Transverse colon (tissue), 4 donors: Measurements from ENCODE around the gene CDH13. TPM values are rescaled to one million over a fixed set of nuclear protein-coding genes. Genes with fewer than 3 reads are reported as not detected.

Experiments
- DNase-seq: peaks from one replicate; pipeline ENCODE4 v3.0.0-alpha.2; 2019
- H3K27ac ChIP-seq, 4 donors: fragments of 200-600 bp; sonication (generic); 2 replicates each; pipeline ENCODE4 v1.5.1; 2016 to 2018; ENCODE audit warnings: inconsistent platforms in 4 of 4
- H3K27me3 ChIP-seq: fragments of 200-600 bp; sonication (generic); 2 replicates; pipeline ENCODE4 v1.5.1; 2017; ENCODE audit warnings: inconsistent platforms
- H3K36me3 ChIP-seq, 4 donors: fragments of 200-600 bp; sonication (generic); 2 replicates each; pipeline ENCODE4 v1.5.1; 2017 to 2019; ENCODE audit warnings: inconsistent platforms in 4 of 4
- H3K4me1 ChIP-seq, 4 donors: fragments of 200-600 bp; sonication (generic); 2 replicates each; pipeline ENCODE4 v1.5.1; 2017 to 2020; ENCODE audit warnings: inconsistent platforms in 4 of 4
- H3K4me3 ChIP-seq, 4 donors: fragments of 200-600 bp; sonication (generic); 1 replicate in 1 of 4; 2 replicates in 3 of 4; pipeline versions ENCODE4 v1.5.1 to v1.6.1; 2017 to 2019; ENCODE audit warnings: inconsistent platforms in 4 of 4
- H3K9me3 ChIP-seq, 2 donors: fragments of 200-600 bp; sonication (generic); 2 replicates each; pipeline ENCODE4 v1.5.1; 2017 to 2019; ENCODE audit warnings: inconsistent platforms in 2 of 2
- CTCF ChIP-seq, 5 experiments: fragments of 200-600 bp in 3 of 5; fragments of 450-650 bp in 2 of 5; sonication (generic) in 3 of 5; IDR thresholded peaks; 1 replicate in 2 of 5; 2 replicates in 3 of 5; pipeline ENCODE4 v1.5.1; 2016 to 2017; ENCODE audit warnings: antibody characterized with exemption in 5 of 5, inconsistent platforms in 3 of 5, mild to moderate bottlenecking in 2 of 5, moderate library complexity in 1 of 5
- EP300 ChIP-seq: sonication (generic); formaldehyde crosslinking; IDR thresholded peaks from one replicate; pipeline ENCODE4 v1.6.1; 2017; ENCODE audit warnings: antibody characterized with exemption, low read depth
- POLR2A ChIP-seq: fragments of 450-650 bp; IDR thresholded peaks from one replicate; pipeline ENCODE4 v1.6.1; 2016; ENCODE audit warnings: antibody characterized with exemption, mild to moderate bottlenecking, moderate library complexity
- POLR2AphosphoS5 ChIP-seq, 3 donors: sonication (generic); formaldehyde crosslinking; IDR thresholded peaks; one replicate each; pipeline ENCODE4 v1.6.1; 2016; ENCODE audit warnings: antibody characterized with exemption in 3 of 3
- WGBS, 2 donors: methylation state at CpG; one replicate each; pipeline ENCODE4 v1.1.5; 2018; ENCODE audit warnings: low coverage in 1 of 2; 5-methylcytosine and 5-hydroxymethylcytosine counted together
- in situ Hi-C, 4 donors: fragments of 200-750 bp; cut with MboI; loops; one replicate each; pipeline versions ENCODE4 v1.15.0 to v1.15.1; 2017; ENCODE audit warnings: low sequenced_read_pairs in 3 of 4, low pct_ligation_motif_present in 1 of 4, low pct_unique_long_range_greater_than_20kb in 1 of 4
- intact Hi-C: fragments of 100-400 bp; cut with DNase I; formaldehyde crosslinking; loops from one replicate; pipeline ENCODE4 v1.15.1; 2023; ENCODE audit warnings: low total_unique reads
- total RNA-seq, 4 donors: library from RNA; depleted of rRNA; stranded (reverse); fragments of >200 nt; gene quantifications; one replicate each; pipeline ENCODE4 v1.1.0, GENCODE V29; 2016

Gene CDH13
- total RNA-seq, 4 donors from 2014 or later = 3.8 to 28.1 (median 5.8) TPM

DNA sequence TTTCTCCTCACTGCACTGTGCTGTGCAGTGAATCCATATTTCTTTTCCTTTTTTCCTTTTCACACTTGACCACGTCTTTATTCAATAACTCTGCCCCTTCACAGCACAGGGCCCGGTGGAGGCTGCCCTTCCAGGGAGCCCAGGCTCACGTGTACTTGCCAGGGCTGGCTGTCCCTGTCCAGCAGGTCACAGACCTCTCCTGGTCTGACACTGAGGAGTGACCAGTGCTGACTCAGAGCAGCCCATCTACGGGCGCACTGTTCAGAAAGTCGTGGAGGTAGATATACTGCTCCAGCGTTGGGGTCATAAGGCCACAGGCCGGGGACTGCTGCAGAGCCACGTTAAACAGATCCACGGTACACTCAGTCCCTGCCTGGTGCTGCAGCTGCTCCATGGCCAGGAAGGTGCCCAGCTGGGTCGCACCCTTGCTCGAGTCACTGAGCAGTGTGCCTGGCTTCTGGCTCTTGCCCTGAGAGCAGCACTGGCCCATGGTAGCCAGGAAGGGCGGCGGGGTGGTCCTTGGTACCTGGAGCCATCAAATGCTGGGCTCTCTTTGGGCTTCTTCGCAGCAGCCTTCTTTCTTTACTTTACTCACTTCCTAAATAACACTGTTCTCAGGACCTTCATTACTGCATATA lies 531.7 kb downstream of the CDH13 start:
- no peak for TF ChIP-seq POLR2AphosphoS5 (IDR thresholded peaks at IDR 0.05)
- TF ChIP-seq POLR2A = no peak
- no peak for TF ChIP-seq EP300
- 69 to 75% methylated on average over 4 to 15 of the region's 15 CpGs for WGBS, 2 donors
- Histone ChIP-seq H3K4me1 (no peaks in the 10 kb centered on the region), H3K36me3 (no peaks in the 10 kb centered on the region), H3K9me3 (no peaks in the 10 kb centered on the region), H3K27me3 (no peaks in the 10 kb centered on the region), H3K4me3 (no peak overlapping the region), H3K27ac (no peak overlapping the region)
- in situ Hi-C loops (no loop called here), intact Hi-C loops (no loop called here)
- DNase-seq = no peak

GRCh38 chr16:83159049-83159448 lies 532.3 kb downstream of the CDH13 start:
- H3K27ac ChIP-seq = no peak overlapping the region
- TF ChIP-seq POLR2A (no peak), POLR2AphosphoS5 (IDR thresholded peaks at IDR 0.05) (no peak), EP300 (no peak), CTCF (IDR thresholded peaks at IDR 0.05) (no peak)
- in situ Hi-C loops = no loop called here
- no peaks in the 10 kb centered on the region for H3K9me3 ChIP-seq
- H3K36me3 ChIP-seq = no peaks in the 10 kb centered on the region
- no peak overlapping the region for H3K4me3 ChIP-seq
- no peaks in the 10 kb centered on the region for H3K27me3 ChIP-seq
- WGBS, 2 donors = 58 to 67% methylated on average over 2 of the region's 2 CpGs
- intact Hi-C loops = no loop called here
- H3K4me1 ChIP-seq = no peaks in the 10 kb centered on the region
- DNase-seq = no peak

GRCh38 chr16:83160287-83161020 lies 533.7 kb downstream of the CDH13 start:
- in situ Hi-C loops = no loop called here
- Histone ChIP-seq H3K36me3 (no peaks in the 10 kb centered on the region), H3K4me1 (no peaks in the 10 kb centered on the region), H3K4me3 (no peak overlapping the region), H3K9me3 (no peaks in the 10 kb centered on the region), H3K27ac (no peak overlapping the region), H3K27me3 (no peaks in the 10 kb centered on the region)
- intact Hi-C loops = no loop called here
- DNase-seq = no peak
- TF ChIP-seq POLR2AphosphoS5 (IDR thresholded peaks at IDR 0.05) (no peak), CTCF (IDR thresholded peaks at IDR 0.05) (no peak), POLR2A (no peak), EP300 (no peak)
- WGBS, 2 donors = 71 to 87% methylated on average over 5 to 7 of the region's 7 CpGs

- H3K9me3 ChIP-seq = no peaks in the 10 kb centered on the region
- no peaks in the 10 kb centered on the region for H3K4me1 ChIP-seq
- in situ Hi-C loops = no loop called here
- no peak overlapping the region for H3K27ac ChIP-seq
- H3K27me3 ChIP-seq = no peaks in the 10 kb centered on the region
- no peak overlapping the region for H3K4me3 ChIP-seq
- intact Hi-C loops = no loop called here
- no peak for TF ChIP-seq EP300
- no peak for TF ChIP-seq CTCF (IDR thresholded peaks at IDR 0.05)
- TF ChIP-seq POLR2A = no peak
- TF ChIP-seq POLR2AphosphoS5 (IDR thresholded peaks at IDR 0.05) = no peak
- H3K36me3 ChIP-seq = no peaks in the 10 kb centered on the region
- no peak for DNase-seq
- 28 to 62% methylated on average over 2 of the region's 2 CpGs for WGBS, 2 donors
Observed at GRCh38 chr16:83162791-83163190, 536.0 kb downstream of the CDH13 start.
